Measurements from ENCODE around the gene ZBBX.

Gene ZBBX

DNA sequence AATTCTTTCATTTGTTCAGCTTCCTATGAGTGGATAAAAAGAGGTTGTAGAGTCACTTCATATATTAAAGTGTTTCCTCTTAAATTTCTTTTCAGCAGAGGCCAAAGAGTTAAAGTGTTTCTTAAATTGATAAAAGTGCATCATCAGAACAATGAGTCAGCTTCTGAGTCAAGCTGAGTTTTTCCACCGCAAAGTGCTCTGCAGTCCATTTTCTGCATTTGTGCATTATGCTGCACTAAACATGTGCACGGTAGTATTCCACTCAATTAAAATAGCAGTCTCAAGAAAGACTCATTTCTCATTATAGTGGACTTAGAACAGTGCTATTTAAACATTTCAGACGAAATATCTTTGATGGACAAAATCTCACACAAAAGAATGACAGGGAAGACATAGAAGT, 152.0 kb downstream of the ZBBX start:
- H3K4me3 ChIP-seq (ENCODE audit: low read depth, low read length): no peak overlapping the region
- TF ChIP-seq, protein P1, sequence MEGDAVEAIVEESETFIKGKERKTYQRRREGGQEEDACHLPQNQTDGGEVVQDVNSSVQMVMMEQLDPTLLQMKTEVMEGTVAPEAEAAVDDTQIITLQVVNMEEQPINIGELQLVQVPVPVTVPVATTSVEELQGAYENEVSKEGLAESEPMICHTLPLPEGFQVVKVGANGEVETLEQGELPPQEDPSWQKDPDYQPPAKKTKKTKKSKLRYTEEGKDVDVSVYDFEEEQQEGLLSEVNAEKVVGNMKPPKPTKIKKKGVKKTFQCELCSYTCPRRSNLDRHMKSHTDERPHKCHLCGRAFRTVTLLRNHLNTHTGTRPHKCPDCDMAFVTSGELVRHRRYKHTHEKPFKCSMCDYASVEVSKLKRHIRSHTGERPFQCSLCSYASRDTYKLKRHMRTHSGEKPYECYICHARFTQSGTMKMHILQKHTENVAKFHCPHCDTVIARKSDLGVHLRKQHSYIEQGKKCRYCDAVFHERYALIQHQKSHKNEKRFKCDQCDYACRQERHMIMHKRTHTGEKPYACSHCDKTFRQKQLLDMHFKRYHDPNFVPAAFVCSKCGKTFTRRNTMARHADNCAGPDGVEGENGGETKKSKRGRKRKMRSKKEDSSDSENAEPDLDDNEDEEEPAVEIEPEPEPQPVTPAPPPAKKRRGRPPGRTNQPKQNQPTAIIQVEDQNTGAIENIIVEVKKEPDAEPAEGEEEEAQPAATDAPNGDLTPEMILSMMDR (IDR thresholded peaks at IDR 0.05; ENCODE audit: borderline replicate concordance, insufficient read depth, low read depth, low read length): no peak

GRCh38 chr3:167225821-167226220, 154.3 kb downstream of the ZBBX start:
- H3K4me3 ChIP-seq (ENCODE audit: low read depth, low read length): no peak overlapping the region
- TF ChIP-seq, protein P1 (IDR thresholded peaks at IDR 0.05; ENCODE audit: borderline replicate concordance, insufficient read depth, low read depth, low read length): no peak

DNA sequence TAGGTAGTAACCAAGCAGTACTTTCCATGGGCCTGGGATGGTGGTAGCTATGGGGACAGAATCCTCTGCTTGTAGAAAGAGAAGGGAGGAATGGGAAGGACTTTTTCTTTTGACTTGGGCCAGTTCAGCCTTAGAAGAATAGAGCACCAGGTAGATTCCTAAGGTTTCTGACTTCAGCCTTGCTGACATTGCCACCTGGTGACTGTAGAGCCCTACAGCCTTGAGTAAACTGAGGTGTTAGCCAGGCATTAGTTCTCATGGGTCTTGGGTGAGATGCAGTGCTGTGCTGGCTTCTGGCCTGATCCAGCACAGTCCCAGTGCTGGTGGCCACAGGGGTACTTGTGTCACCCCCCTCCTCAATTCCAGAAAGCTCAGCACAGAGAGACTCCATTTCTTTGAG, 171.1 kb downstream of the ZBBX start:
- H3K4me3 ChIP-seq (ENCODE audit: low read depth, low read length): no peak overlapping the region
- TF ChIP-seq, protein P1 (IDR thresholded peaks at IDR 0.05; ENCODE audit: borderline replicate concordance, insufficient read depth, low read depth, low read length): no peak

DNA sequence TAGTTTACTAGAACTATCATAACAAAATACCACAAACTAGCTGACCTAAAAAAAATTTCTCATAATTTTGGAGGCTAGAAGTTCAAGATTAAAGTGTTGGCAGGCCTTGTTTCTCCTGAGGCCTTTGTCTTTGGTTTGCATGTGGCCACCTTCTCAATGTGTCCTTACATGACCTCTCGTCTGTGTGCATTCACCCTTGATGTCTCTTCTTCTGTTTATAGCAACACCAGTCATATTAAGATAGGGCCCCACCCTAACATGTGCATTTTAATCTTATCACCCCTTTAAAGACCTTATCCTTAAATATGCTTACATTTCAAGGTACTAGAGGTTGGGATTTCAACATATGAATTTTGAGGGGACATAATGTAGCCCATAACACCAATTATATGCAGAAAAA, 177.0 kb downstream of the ZBBX start:
- H3K4me3 ChIP-seq (ENCODE audit: low read depth, low read length): no peak overlapping the region
- TF ChIP-seq, protein P1 (IDR thresholded peaks at IDR 0.05; ENCODE audit: borderline replicate concordance, insufficient read depth, low read depth, low read length): no peak

- TF ChIP-seq, protein P1 (IDR thresholded peaks at IDR 0.05; ENCODE audit: borderline replicate concordance, insufficient read depth, low read depth, low read length): no peak
- no peak overlapping the region for H3K4me3 ChIP-seq (ENCODE audit: low read depth, low read length)
Observed at GRCh38 chr3:167198949-167199600, 181.0 kb downstream of the ZBBX start.

Measured in GM12875 (cell line).